Measurements from ENCODE around the gene MITF.

The MITF gene

DNA sequence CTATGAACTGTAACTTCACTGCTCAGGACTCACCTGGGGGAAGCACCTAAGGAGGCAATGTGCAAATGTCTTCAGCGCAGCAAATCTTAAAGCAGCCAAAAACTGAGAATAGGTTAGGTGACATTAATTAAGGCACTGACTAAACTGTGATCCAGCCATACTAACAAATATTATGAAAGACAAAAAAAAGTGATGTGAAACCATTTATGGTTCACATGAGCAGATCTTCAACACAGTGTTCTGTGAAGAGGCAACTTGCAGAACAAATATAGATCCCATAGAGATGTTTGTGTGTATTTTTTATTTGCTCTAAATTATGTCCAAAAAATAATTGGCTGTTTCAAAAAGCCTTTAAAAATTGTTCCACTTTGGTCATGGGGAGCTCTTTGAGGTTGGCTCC, 24.1 kb upstream of the MITF start:
- H3K27me3 Mint-ChIP-seq (ENCODE audit: low read depth), result no peaks in the 10 kb centered on the region
- DNase-seq (ENCODE audit: low spot score), result no peak
- H3K9me3 Mint-ChIP-seq, result no peaks in the 10 kb centered on the region
- no peak overlapping the region for H3K27ac Mint-ChIP-seq
- H3K4me1 Mint-ChIP-seq (ENCODE audit: low read depth), result no peaks in the 10 kb centered on the region
- no peak overlapping the region for H3K4me3 Mint-ChIP-seq
- H3K36me3 Mint-ChIP-seq (ENCODE audit: low read depth), result no peaks in the 10 kb centered on the region

GRCh38 chr3:69716119-69716518, 23.1 kb upstream of the MITF start:
- Mint-ChIP-seq H3K4me1 (ENCODE audit: low read depth) (no peaks in the 10 kb centered on the region), H3K36me3 (ENCODE audit: low read depth) (no peaks in the 10 kb centered on the region), H3K27me3 (ENCODE audit: low read depth) (no peaks in the 10 kb centered on the region), H3K4me3 (no peak overlapping the region), H3K9me3 (no peaks in the 10 kb centered on the region), H3K27ac (no peak overlapping the region)
- no peak for DNase-seq (ENCODE audit: low spot score)

DNA sequence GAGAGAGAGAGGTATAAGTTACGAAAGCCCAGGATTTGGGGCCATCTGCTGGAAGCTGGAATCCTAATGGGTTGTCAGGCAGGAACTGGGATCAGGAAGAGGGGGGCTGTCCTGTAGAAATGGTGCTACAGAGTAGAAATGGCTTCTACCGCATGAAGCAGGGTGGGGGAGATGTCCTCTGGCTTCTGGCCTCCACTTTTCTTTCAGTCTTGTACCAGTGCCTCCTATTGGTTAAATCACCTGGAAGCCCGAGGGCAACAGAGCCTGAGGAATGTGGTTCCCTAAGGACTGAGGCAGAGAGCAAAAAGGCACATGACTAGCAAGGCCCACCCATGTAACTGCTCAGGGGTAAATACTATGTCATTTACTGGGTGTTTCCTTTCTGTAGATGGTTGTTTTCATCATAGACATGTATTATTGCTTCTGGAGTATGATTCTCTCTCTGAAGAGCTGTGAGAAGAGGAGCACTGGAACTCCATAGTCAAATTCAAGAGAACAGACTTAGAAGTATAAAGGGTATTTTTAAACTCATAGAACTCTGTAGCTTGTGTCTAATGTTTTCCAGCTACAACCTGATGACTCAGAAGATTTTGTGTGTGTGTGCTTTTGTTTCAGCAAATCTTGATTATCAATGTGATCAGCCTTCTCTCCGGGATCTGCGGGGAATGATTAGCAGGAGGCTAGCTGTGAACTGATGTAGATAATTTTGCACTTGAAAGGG, 20.2 kb upstream of the MITF start:
- H3K9me3 Mint-ChIP-seq, result no peaks in the 10 kb centered on the region

DNA sequence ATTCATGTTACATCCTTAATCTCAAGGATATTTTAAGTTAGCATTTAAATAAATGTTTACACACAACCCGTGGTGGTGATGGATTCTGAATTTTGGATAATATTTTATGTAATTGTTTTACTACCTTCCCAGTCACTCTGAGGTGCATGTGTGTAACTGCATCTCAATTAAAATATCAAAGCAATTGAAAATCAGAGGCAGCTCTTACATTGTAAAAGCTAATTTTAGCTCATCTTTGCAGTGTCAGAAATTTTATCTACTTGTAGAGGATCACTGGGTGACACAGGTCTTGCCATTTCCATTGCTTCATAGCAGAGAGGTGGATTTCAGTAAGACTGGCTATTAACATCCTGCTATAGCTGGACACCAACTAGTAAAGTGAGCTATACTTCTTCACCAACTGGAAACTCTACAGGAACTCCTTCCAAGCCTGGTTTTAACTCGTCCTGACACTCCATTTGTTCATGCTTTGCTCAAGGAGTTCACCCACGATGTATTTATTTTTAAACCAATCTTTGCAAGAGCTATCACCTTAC, 19.6 kb upstream of the MITF start:
- Mint-ChIP-seq H3K4me1 (ENCODE audit: low read depth) (no peaks in the 10 kb centered on the region), H3K27me3 (ENCODE audit: low read depth) (no peaks in the 10 kb centered on the region), H3K9me3 (no peaks in the 10 kb centered on the region), H3K36me3 (ENCODE audit: low read depth) (no peaks in the 10 kb centered on the region), H3K4me3 (no peak overlapping the region), H3K27ac (no peak overlapping the region)
- no peak for DNase-seq (ENCODE audit: low spot score)

More for the DNA sequence above, 20.2 kb upstream of the MITF start:
- Mint-ChIP-seq H3K27ac (no peak overlapping the region), H3K36me3 (ENCODE audit: low read depth) (no peaks in the 10 kb centered on the region), H3K4me3 (no peak overlapping the region), H3K27me3 (ENCODE audit: low read depth) (no peaks in the 10 kb centered on the region), H3K4me1 (ENCODE audit: low read depth) (no peaks in the 10 kb centered on the region)
- no peak for DNase-seq (ENCODE audit: low spot score)

- Mint-ChIP-seq H3K4me1 (ENCODE audit: low read depth) (no peaks in the 10 kb centered on the region), H3K27ac (no peak overlapping the region), H3K36me3 (ENCODE audit: low read depth) (no peaks in the 10 kb centered on the region), H3K27me3 (ENCODE audit: low read depth) (no peaks in the 10 kb centered on the region), H3K9me3 (no peaks in the 10 kb centered on the region), H3K4me3 (no peak overlapping the region)
- no peak for DNase-seq (ENCODE audit: low spot score)
Observed at GRCh38 chr3:69720824-69721223, 18.4 kb upstream of the MITF start.

DNA sequence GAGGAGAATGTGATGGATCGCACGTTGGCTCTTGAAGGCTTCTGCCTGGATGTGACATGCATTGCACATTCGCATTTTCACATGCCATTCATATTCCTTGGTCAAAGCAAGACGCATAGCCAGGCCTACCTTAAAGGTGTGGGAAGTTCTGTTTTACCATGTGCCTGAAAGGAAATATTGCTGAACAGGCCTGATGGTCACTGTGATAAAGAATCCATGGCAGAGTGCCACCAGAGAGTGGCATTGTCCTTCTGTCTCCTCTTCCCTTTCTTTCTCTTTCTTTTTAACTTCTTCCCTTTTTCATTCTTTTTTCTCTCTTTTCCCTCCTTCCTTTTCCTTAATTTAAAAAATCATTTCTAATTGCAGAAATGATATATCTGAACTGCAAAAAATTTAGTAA, 15.9 kb upstream of the MITF start:
- Mint-ChIP-seq H3K4me1 (ENCODE audit: low read depth) (no peaks in the 10 kb centered on the region), H3K27ac (no peak overlapping the region), H3K27me3 (ENCODE audit: low read depth) (no peaks in the 10 kb centered on the region), H3K4me3 (no peak overlapping the region), H3K36me3 (ENCODE audit: low read depth) (no peaks in the 10 kb centered on the region), H3K9me3 (no peaks in the 10 kb centered on the region)
- no peak for DNase-seq (ENCODE audit: low spot score)

DNA sequence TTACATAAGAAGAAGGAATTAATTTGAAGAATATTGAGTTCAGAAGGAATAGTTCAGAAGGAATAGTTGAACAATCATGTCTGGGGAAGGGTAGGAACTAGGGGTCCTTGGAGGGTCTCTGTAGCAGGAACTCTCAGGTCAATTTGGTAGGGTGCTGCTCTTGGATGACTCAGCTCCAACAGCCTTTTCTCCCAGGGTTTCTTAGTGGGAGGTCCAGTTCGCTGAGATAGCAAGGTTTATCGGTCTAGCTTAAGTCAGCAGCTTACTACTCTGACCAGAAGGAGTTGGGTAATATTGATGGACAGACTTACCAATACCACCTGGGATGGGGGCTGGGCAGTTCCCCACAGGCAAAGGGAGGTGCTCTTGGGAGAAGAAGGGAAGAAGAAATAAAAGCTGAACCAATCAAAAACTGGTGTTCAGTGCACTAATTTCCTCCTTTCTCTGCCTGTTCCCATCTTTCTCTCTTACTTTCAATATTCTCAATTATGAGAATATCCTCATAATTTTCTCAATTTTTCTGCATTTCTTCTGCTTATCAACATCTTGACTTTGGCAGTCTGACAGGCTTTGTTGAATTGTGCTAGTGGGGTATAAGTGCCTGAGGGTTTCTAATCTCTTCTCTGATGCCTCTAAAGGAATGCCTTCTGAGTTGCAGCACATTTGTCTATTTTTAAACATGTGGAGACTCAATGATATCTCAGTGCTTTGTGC, 14.4 kb upstream of the MITF start:
- H3K4me3 Mint-ChIP-seq, result no peak overlapping the region
- H3K27me3 Mint-ChIP-seq (ENCODE audit: low read depth), result no peaks in the 10 kb centered on the region
- no peaks in the 10 kb centered on the region for H3K4me1 Mint-ChIP-seq (ENCODE audit: low read depth)
- no peak overlapping the region for H3K27ac Mint-ChIP-seq
- DNase-seq (ENCODE audit: low spot score), result no peak
- H3K9me3 Mint-ChIP-seq, result no peaks in the 10 kb centered on the region
- no peaks in the 10 kb centered on the region for H3K36me3 Mint-ChIP-seq (ENCODE audit: low read depth)

DNA sequence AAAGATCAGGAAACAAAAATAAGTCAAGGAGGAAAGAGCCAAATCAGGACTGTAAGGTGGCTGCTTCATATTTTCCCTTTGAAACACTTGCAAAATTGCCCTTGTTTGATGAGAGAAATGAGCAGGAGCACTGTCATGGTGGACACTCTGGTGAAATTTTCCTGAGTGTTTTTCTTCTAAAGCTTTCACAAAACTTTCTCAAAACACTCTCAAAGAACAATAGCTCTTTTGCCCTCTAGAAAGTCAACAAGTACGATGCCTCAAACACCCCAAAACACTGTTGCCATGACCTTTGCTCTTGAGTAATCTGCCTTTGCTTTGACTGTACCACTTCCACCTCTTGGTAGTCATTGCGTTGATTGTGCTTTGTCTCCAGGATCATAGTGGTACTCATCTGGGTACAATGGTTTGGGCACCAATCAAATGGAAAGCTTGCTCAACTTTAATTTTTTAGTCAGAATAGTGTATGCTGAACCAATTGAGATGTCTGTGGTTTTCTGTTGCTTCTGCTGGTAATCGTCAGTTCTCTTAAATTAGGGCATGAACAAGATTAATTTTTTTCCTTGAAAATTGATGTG, 13.2 kb upstream of the MITF start:
- H3K27ac Mint-ChIP-seq, result no peak overlapping the region
- H3K27me3 Mint-ChIP-seq (ENCODE audit: low read depth), result no peaks in the 10 kb centered on the region
- H3K4me1 Mint-ChIP-seq (ENCODE audit: low read depth), result no peaks in the 10 kb centered on the region
- no peaks in the 10 kb centered on the region for H3K9me3 Mint-ChIP-seq
- DNase-seq (ENCODE audit: low spot score), result no peak
- H3K4me3 Mint-ChIP-seq, result no peak overlapping the region
- no peaks in the 10 kb centered on the region for H3K36me3 Mint-ChIP-seq (ENCODE audit: low read depth)

- no peak for DNase-seq (ENCODE audit: low spot score)
- Mint-ChIP-seq H3K27ac (no peak overlapping the region), H3K36me3 (ENCODE audit: low read depth) (no peaks in the 10 kb centered on the region), H3K4me3 (no peak overlapping the region), H3K9me3 (no peaks in the 10 kb centered on the region), H3K27me3 (ENCODE audit: low read depth) (no peaks in the 10 kb centered on the region), H3K4me1 (ENCODE audit: low read depth) (no peaks in the 10 kb centered on the region)
Observed at GRCh38 chr3:69729147-69729919, 9.9 kb upstream of the MITF start.

GRCh38 chr3:69731080-69731479, 8.2 kb upstream of the MITF start:
- Mint-ChIP-seq H3K27ac (no peak overlapping the region), H3K4me1 (ENCODE audit: low read depth) (no peaks in the 10 kb centered on the region), H3K4me3 (no peak overlapping the region), H3K9me3 (no peaks in the 10 kb centered on the region), H3K27me3 (ENCODE audit: low read depth) (peaks cover 3% of the 10 kb centered on the region), H3K36me3 (ENCODE audit: low read depth) (no peaks in the 10 kb centered on the region)
- DNase-seq (ENCODE audit: low spot score), result no peak

DNA sequence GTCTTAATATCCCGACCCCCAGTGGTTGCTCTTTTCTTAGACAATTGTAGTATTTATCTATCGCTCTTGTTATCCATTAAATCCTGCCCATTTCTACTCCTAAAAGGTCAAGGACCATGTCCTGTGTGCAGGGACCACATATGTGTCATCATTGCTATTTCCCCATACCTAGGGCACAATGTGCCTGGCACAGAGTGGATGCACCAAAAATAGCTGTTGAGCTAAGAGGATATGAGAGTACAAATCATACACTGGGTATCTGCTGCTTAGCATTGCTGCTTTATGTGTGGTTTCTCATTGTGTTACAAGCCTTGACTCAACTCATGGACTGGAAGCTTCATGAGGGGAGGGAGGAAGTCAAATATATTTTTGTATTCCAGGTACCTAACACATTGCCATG, 3.4 kb upstream of the MITF start:
- no peak for DNase-seq (ENCODE audit: low spot score)
- no peak overlapping the region for H3K4me3 Mint-ChIP-seq
- H3K27ac Mint-ChIP-seq, result no peak overlapping the region
- peaks cover 5% of the 10 kb centered on the region for H3K4me1 Mint-ChIP-seq (ENCODE audit: low read depth)
- no peaks in the 10 kb centered on the region for H3K36me3 Mint-ChIP-seq (ENCODE audit: low read depth)
- no peaks in the 10 kb centered on the region for H3K9me3 Mint-ChIP-seq
- peaks cover 42% of the 10 kb centered on the region for H3K27me3 Mint-ChIP-seq (ENCODE audit: low read depth)

GRCh38 chr3:69737392-69737791, 1.9 kb upstream of the MITF start:
- Mint-ChIP-seq H3K4me1 (ENCODE audit: low read depth) (peaks cover 5% of the 10 kb centered on the region), H3K36me3 (ENCODE audit: low read depth) (no peaks in the 10 kb centered on the region), H3K4me3 (no peak overlapping the region), H3K27ac (no peak overlapping the region), H3K9me3 (no peaks in the 10 kb centered on the region), H3K27me3 (ENCODE audit: low read depth) (peaks cover 52% of the 10 kb centered on the region)
- DNase-seq (ENCODE audit: low spot score), result no peak

GRCh38 chr3:69738315-69738714, 949 bp upstream of the MITF start:
- DNase-seq (ENCODE audit: low spot score), result no peak
- no peaks in the 10 kb centered on the region for H3K36me3 Mint-ChIP-seq (ENCODE audit: low read depth)
- peaks cover 53% of the 10 kb centered on the region for H3K27me3 Mint-ChIP-seq (ENCODE audit: low read depth)
- peaks cover 5% of the 10 kb centered on the region for H3K4me1 Mint-ChIP-seq (ENCODE audit: low read depth)
- H3K9me3 Mint-ChIP-seq, result no peaks in the 10 kb centered on the region
- H3K4me3 Mint-ChIP-seq, result peak overlapping the region; percentile 74
- H3K27ac Mint-ChIP-seq, result no peak overlapping the region

DNA sequence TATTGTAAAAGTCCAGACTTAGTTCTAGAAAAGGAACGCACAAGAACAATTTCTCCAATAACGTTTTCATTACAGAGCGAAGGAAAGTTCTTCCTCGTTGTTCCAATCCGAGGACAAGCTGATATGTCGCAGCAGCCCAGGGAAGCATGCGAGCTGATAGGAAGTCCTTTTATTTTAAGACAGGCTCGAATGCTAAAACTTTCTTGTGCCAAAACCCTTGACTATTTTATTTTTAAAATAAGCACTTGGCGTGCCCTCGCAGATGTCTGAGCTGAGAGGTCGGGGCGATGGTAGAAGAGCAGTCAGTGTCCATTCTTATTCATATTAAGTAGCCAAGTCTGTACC, 433 bp upstream of the MITF start:
- DNase-seq (ENCODE audit: low spot score), result no peak
- H3K27ac Mint-ChIP-seq, result no peak overlapping the region
- peaks cover 5% of the 10 kb centered on the region for H3K4me1 Mint-ChIP-seq (ENCODE audit: low read depth)
- peak overlapping the region; percentile 74 for H3K4me3 Mint-ChIP-seq
- H3K36me3 Mint-ChIP-seq (ENCODE audit: low read depth), result no peaks in the 10 kb centered on the region
- H3K27me3 Mint-ChIP-seq (ENCODE audit: low read depth), result peaks cover 56% of the 10 kb centered on the region
- H3K9me3 Mint-ChIP-seq, result no peaks in the 10 kb centered on the region

Data from T-helper 2 cell treated with Interferon-gamma antibody and Interleukin-4, amounts not matched to agents 5 μg/mL and 100 μg/mL, for 36 hours (primary cell).